GM23248 (cell line): ENCODE measurements around the gene SERAC1.

Experiments used
- EZH2 ChIP-seq: fragments of 200-600 bp; sonication (generic); IDR thresholded peaks from 2 replicates; pipeline ENCODE4 v1.6.1; 2018; ENCODE audit warnings: antibody characterized with exemption, mild to moderate bottlenecking; ENCODE audit not compliant: insufficient read depth, poor library complexity, severe bottlenecking
- EZH2phosphoT487 ChIP-seq: fragments of 200-600 bp; sonication (generic); IDR thresholded peaks from 2 replicates; pipeline ENCODE4 v1.6.1; 2018; ENCODE audit warnings: antibody characterized with exemption, moderate library complexity, mild to moderate bottlenecking, low read depth; ENCODE audit not compliant: insufficient read depth

DNA sequence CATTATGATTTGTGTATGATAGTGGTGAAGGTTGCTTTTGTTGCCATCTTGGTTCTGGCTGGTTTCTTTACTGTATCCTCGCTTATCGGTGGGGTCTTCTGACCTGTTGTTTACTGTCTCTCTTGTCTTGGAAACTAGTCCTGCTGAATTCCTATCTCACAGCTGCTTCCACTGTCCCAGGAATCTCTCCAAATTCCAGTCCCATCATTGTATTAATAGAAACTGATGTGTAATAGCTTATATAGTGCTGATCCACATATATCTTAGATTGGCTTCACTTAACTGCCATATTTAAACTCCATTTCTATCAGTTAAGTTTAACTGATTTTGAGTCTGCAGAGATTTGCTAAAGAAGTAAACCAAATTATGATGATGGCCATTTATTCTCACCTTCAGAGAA is 6.0 kb upstream of the SERAC1 start:
- TF ChIP-seq EZH2 = no peak
- TF ChIP-seq EZH2phosphoT487 = no peak
